ENCODE measurements around the gene POMT2. TPM values are rescaled to one million over a fixed set of nuclear protein-coding genes. Genes with fewer than 3 reads are reported as not detected.

Gene POMT2
- total and polyA plus RNA-seq, 12 donors: 14.0 to 52.3 (median 41.7) TPM

DNA sequence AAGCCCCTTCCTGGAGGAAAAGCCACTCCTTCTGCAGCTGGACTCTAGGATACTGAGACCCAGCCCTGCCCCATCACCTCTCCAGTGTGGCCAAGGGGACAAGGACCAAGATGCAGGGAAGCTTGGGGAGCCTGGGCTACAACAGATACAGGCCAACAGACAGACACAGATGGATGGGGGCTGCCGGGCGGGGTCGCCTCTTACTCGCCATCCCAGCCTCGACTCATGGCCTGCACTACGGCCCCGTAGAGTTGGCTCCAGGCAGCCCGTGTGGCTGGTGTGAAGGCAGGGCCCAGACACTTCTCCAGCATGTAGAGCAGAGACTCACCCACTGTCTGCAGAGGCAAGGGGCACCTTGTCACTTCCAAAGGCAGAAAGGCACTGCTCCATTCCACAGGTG lies 54.3 kb downstream of the POMT2 start:
- 83 to 87% (median 86%) methylated on average over 5 to 8 of the region's 8 CpGs for WGBS, 4 donors
- no peak for DNase-seq
- intact Hi-C loops (cut with DNase I): no loop called here

DNA sequence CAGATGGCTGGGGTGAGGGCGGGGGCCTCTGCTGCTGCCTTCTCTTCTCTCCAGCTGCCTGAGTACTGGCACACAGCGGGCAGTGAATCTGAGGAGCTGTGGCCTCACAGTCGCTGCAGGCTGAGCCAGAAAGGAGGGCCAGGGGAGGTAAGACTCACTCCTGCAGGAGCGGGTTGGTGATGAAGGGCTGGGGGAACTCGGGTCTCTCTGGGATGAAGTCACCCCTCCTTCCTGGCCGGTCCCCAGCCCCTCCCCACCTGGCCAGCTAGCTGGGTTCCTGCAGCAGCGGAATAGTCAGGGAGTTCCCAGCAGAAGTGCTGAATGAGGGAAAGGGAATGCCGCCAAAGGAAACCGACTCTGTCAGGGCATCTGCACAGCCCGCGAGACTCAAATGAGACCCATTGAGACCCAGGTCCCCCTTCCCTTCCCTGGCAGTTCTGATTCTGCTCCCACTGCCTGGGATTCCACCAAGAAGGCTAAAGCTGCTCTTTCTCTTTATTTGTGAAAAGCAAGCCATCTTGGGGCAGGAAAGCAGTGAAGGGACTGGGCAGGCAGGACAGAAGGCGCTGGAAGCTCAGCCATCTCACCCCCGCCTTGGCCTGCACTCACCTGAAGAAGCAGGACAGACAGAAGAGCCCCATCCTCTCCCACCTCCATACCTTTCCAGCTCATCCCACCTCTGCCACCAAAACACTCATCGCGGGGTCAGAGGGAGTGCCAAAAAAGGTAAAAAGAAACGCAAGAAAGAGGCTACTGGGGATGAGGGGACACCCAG lies 54.9 kb downstream of the POMT2 start:
- TF ChIP-seq POLR2A (IDR thresholded peaks at IDR 0.05): no peak
- TF ChIP-seq, protein P1, sequence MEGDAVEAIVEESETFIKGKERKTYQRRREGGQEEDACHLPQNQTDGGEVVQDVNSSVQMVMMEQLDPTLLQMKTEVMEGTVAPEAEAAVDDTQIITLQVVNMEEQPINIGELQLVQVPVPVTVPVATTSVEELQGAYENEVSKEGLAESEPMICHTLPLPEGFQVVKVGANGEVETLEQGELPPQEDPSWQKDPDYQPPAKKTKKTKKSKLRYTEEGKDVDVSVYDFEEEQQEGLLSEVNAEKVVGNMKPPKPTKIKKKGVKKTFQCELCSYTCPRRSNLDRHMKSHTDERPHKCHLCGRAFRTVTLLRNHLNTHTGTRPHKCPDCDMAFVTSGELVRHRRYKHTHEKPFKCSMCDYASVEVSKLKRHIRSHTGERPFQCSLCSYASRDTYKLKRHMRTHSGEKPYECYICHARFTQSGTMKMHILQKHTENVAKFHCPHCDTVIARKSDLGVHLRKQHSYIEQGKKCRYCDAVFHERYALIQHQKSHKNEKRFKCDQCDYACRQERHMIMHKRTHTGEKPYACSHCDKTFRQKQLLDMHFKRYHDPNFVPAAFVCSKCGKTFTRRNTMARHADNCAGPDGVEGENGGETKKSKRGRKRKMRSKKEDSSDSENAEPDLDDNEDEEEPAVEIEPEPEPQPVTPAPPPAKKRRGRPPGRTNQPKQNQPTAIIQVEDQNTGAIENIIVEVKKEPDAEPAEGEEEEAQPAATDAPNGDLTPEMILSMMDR (IDR thresholded peaks at IDR 0.05): no peak
- Histone ChIP-seq H3K4me3 (no peak overlapping the region), H3K27me3 (peaks cover 5% of the 10 kb centered on the region), H3K36me3 (replicated peaks in 1 of 2) (no peaks in the 10 kb centered on the region), H3K4me1 (replicated peaks in 1 of 2) (no peaks in the 10 kb centered on the region), H3K27ac (no peak overlapping the region), H3K9me3 (replicated peaks in 1 of 3) (no peaks in the 10 kb centered on the region)
- no peak for DNase-seq
- intact Hi-C loops (cut with DNase I): no loop called here
- WGBS, 4 donors: 78 to 86% (median 81%) methylated on average over 11 to 16 of the region's 16 CpGs

More for the DNA sequence above, 54.3 kb downstream of the POMT2 start:
- Histone ChIP-seq H3K36me3 (replicated peaks in 1 of 2) (no peaks in the 10 kb centered on the region), H3K27ac (no peak overlapping the region), H3K4me3 (no peak overlapping the region), H3K4me1 (replicated peaks in 1 of 2) (no peaks in the 10 kb centered on the region), H3K9me3 (replicated peaks in 1 of 3) (no peaks in the 10 kb centered on the region), H3K27me3 (peaks cover 11% of the 10 kb centered on the region)
- no peak for TF ChIP-seq POLR2A (IDR thresholded peaks at IDR 0.05)
- TF ChIP-seq, protein P1 (IDR thresholded peaks at IDR 0.05): no peak

DNA sequence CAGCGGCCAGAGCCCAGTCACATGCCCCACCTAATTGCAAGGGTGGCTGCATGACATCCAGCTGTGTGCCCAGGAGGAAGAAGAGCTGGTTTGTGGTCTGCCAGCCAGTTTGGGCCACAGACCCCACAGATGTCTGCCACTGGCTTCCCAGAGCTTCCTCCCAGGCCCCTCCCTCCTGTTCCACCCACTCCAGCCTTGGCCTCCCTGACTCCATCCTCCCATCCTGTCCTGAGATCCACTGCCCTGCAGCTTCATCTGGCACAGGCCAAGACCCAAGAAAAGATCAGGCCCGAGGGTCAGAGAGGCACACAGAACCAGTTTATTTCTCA lies 55.5 kb downstream of the POMT2 start:
- Histone ChIP-seq H3K4me1 (replicated peaks in 1 of 2) (no peaks in the 10 kb centered on the region), H3K4me3 (no peak overlapping the region), H3K36me3 (replicated peaks in 1 of 2) (no peaks in the 10 kb centered on the region), H3K27ac (no peak overlapping the region), H3K9me3 (replicated peaks in 1 of 3) (no peaks in the 10 kb centered on the region), H3K27me3 (no peaks in the 10 kb centered on the region)
- intact Hi-C loops (cut with DNase I): no loop called here
- WGBS, 4 donors: 40 to 71% (median 64%) methylated on average over 1 to 2 of the region's 2 CpGs
- DNase-seq: no peak
- TF ChIP-seq, protein P1 (IDR thresholded peaks at IDR 0.05): no peak
- TF ChIP-seq POLR2A (IDR thresholded peaks at IDR 0.05): no peak

DNA sequence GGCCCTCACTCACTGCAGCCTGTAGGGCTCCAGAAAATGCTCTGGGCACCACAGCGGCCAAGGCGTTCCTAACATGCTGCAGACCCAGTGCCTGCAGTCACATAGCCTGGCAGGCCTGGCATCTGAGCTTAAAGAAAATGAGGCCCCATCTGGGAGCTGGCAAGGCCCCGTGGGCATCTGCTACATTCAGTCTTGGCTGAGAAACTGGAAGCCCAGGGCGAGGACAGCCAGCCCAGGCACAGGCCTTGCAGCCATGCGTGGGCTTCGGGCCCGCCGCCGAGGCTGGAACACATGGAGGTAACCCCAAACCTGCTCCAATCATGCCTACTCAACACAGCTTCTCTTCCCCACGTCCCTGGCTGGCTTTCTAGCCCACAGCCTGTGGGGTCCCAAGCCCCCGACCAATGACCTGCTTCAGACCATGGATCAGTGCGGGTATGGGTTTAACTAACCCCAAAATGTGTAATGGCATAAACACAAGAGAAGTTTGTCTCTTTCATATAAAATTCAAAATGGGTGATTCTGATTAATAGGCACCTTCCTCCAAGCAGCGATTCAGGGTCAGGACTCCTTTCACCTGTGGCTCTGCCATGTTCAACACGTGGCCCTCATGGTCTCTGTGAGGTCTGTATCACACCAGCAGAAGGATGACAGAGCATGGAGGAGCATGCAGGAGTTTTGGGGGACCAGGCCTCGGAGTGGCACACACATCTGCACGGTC lies 56.1 kb downstream of the POMT2 start:
- no peaks in the 10 kb centered on the region for H3K36me3 ChIP-seq (replicated peaks in 1 of 2)
- no peak overlapping the region for H3K4me3 ChIP-seq
- 81 to 89% (median 88%) methylated on average over 13 to 16 of the region's 16 CpGs for WGBS, 4 donors
- H3K9me3 ChIP-seq (replicated peaks in 1 of 3): no peaks in the 10 kb centered on the region
- no peaks in the 10 kb centered on the region for H3K27me3 ChIP-seq
- intact Hi-C loops (cut with DNase I): no loop called here
- DNase-seq: no peak
- TF ChIP-seq POLR2A (IDR thresholded peaks at IDR 0.05): no peak
- TF ChIP-seq, protein P1 (IDR thresholded peaks at IDR 0.05): no peak
- no peaks in the 10 kb centered on the region for H3K4me1 ChIP-seq (replicated peaks in 1 of 2)
- no peak overlapping the region for H3K27ac ChIP-seq
